HG02852 (cell line): ENCODE results near the gene ARMH1.
"Not testable (repeated sequence)": the region's sequence is repeated elsewhere in the genome, so short reads cannot be mapped to it uniquely, and the experiment has no call there.

Experiments used
- ATAC-seq: cut with Tn5 transposase; IDR thresholded peaks from one replicate; pipeline ENCODE4 v1.9.1; 2021; ENCODE audit warnings: mild to moderate bottlenecking, moderate library complexity; ENCODE audit not compliant: unreplicated experiment

The ARMH1 gene

GRCh38 chr1:44664730-44665370, 9.7 kb upstream of the ARMH1 start:
- peak; percentile 68 for ATAC-seq

- ATAC-seq: not testable (repeated sequence)
Observed at GRCh38 chr1:44666719-44667118, 7.8 kb upstream of the ARMH1 start.

DNA sequence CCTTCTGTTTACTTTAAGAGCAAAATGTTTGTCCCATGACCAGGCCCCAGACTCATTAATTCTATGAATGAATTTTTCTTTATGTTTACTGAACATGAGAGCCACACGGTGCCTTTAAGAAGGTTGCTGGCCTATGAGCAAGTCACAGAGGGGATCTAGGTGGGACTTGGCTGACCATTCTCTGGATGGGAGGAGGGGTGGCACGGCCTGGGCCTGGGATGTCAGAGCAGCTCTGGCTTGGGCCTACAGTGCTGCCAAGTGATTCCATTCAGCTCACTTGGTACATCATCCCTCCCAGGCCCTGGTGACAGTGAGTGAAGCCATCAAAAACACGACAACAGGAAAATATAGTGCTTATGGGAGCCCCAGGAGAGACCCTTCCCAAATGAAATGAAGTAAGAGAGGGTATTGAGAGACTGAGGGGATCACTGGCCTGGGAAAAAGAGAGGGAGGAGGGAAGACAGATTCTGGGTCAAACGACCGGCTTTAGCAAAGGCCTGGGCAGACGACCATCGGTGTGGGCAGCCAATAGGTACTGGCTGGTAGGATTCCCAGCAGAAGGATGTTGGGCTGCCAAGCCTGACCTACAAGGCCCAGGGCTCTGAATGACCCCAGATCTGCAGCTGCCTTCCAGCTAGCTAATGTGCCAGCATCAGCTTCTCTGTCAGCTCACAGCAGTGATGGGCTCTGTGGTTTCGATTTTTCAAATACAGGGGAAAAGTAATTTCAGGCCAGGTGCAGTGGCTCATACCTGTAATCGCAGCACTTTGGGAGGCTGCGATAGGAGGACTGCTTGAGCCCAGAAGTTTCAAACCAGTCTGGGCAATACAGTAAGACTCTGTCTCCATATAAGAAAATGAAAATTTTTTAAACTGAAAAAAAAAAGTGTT, 3.5 kb upstream of the ARMH1 start:
- no peak for ATAC-seq

- ATAC-seq: peak; percentile 18
Observed at GRCh38 chr1:44672254-44672955, 2.1 kb upstream of the ARMH1 start.

DNA sequence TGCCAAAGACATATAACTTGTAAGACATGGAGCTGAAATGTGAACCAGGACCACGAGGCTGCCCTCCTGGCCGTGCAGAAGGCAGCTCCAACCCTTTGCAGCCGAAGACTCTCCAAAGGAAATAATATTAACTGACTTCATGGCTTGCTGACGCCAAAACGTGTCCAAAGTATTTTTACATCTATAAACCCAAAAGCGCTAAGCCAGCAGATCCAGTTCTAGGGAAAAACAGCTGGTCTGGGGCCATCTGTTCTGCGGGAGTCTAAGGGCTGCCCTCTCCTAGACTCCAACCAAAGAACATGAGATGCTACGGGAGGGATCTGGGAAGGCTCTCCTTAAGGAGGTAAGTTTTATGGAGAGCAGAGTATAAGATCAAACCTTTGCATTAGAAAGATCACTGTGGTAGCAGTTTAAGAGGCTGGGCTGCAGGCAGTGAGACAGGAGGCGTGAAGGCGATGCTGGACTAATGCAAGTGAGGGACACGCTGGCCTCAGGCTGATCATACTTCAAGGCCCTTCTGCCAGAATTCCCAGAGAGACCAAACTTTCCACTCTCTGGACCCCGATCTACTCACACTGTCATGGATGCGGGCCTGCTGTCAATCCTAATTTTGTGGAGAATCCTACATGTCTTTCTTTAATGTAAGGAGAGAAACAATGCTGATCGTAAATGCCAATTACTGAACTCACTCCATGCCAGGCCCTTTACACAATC, 1.4 kb upstream of the ARMH1 start:
- ATAC-seq: no peak

DNA sequence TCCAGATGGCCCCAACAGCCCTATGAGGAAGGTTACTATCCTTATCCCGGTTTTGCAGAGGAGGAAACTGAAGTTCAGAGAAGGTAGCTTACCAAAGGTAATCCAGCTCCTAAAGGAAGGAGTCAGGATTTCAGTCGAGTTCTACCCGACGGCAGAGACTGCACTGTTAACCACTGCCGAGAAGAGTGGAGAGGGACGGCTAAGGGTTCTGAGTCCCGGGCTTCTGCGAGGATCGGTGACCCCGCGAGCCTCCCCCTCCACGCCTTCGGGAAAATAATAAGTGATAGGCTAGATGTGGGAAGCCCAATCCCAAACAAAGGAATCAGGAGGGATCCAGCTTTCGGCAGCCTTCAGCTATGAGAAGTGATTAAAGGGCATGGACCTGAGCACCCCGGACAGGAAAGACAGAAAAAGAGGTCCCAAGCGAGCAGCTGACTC, 820 bp upstream of the ARMH1 start:
- ATAC-seq: peak; percentile 2

- ATAC-seq: no peak
Observed at GRCh38 chr1:44675186-44675585, 672 bp downstream of the ARMH1 start.

DNA sequence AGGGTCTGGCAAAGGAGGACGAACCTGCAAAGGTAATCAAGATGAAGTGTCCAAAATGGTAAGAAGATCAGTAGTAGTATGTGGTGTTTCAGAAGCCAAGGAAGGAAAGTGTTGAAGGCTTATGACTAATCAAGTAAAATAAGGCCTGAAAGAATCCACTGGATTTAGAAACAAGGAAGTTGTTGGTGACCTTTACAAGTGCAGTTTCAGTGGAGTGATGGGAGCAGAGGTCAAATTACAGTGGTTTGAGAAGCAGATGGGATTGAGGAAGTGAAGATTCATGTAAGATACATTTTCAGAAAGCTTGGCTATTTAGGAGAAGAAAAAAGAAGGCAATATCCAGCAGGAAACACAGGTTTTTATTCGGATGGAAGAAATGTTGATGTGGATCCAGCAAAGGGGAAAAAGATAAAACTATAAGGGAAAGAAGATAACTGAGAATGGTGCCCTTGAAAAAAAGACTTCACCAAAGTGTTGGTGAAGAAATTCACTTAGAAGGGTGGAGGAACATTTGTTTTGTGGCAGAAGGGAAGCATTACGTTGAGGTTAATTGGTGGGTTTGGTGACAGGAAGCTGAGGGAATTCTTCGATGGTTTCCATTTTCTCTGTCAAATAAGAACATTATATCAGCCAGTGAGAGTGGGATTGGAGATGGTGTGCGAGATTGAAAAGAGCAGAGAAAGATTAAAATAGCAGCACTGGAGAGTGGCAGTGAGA, 2.1 kb downstream of the ARMH1 start:
- ATAC-seq: no peak

DNA sequence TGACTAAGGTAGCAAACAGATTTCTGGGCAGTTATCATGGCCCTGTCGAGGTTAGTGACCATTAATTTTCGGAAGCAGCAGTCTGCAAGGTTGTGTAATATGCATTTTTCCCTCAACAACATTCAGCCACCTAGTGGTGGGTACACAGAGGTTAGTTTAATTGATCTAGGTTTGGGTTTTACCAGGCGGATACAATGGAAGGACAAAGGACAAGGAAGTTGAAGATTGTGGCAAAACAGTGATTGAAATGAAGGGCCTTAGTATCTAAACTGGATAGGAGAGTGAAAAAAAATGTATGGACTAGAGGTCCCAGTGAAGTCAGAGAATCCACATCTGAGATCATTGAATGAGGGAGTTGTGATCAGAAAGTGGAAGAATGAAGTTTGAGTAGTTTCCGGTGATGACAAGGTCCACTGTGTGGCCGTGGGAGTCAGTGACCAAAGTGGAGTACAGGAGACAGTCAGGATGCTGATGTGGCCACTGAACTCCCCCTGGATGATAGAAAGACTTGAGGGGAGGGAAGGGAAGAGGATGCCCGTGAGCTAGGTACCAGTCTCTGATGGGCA, 2.8 kb downstream of the ARMH1 start:
- no peak for ATAC-seq

- no peak for ATAC-seq
Observed at GRCh38 chr1:44678120-44678519, 3.6 kb downstream of the ARMH1 start.

DNA sequence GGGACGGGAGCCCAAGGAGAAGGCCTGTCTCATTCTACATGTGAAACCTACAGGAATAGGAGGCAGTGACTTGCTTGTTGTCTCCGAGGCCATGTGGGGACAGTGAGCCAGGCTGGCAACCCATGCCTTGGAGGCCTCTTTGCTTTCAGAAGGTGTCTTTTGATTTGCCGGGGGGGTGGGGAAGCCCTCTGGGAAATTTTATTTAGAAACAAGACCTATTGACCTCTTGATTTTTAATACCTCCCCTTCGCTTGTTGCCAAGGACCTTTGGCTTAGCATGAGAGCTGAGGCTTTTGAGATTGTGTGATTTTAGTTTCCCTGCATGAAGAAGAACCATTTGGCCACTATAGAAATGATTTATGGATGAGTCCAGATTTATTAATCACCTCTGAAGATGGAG, 4.1 kb downstream of the ARMH1 start:
- no peak for ATAC-seq

DNA sequence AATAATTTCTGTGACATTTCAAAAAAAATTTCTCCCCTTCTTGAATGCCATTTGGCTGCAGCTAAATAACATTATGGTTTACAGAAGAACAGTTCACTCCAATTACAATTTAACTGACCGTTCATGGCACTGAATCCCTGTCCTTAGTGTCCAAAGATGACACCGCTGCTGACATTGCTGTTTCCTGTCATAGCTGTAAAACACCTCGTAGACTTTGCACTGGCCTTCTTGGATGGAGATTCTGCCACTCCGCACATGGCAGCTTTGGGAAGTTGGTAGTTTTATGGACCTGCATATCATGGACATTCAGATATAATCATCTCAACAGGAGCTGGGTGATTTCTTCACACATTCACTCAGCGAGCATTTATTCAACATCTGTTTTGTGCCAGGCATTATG, 5.0 kb downstream of the ARMH1 start:
- ATAC-seq: no peak

GRCh38 chr1:44681905-44682882, 7.7 kb downstream of the ARMH1 start:
- ATAC-seq: no peak

DNA sequence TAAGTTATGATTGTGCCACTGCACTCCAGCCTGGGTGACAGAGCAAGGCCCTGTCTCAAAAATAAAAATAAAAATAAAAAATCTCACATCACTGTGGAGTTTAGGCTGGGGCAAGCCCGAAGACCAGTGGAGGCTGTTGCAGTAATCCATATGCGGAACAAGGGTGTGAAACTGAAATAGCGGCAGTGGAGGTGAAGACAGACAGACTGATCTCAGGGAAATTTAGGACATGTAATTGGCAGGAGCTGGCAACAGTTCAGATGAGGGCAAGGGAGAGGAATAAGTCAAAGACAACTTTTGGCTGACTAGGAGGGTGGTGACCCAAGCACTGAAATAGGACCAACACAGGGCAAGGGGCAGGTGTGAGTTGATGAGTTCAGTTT, 8.4 kb downstream of the ARMH1 start:
- no peak for ATAC-seq

- peak; percentile 90 for ATAC-seq
Observed at GRCh38 chr1:44684525-44684924, 10.0 kb downstream of the ARMH1 start.

DNA sequence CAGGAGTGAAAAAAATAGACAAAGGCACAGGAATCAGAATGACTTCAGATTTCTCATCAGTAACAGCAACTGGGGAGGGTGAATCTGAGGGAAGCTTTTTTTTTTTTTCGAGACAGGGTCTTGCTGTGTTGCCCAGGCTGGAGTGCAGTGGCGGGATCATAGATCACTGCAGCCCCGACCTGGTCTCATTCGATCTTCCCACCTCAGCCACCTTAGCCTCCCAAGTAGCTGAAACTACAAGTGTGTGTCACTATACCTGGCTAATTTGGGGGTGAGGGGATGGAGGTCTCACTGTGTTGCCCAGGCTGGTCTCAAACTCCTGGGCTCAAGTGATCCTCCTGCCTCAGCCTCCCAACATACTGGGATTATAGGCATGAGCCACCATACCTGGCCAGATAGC, 10.7 kb downstream of the ARMH1 start:
- no peak for ATAC-seq

DNA sequence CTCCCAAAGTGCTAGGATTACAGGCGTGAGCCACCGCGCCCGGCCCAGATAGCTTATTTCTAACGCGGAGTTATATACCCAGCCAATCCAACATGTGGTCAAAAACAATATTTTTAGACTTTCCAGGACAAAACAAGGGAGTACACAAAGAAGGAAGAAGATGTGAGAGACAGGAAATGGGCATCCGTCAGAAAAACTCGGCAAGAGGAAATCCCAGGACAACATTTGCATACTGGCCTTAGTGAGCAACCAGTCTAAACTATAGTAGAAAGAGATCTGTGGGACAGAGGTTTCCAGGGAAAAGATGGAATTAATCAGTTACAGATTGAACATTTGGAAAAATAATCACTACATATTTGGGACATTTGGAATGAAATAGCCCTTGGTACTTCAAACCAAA, 11.4 kb downstream of the ARMH1 start:
- no peak for ATAC-seq

DNA sequence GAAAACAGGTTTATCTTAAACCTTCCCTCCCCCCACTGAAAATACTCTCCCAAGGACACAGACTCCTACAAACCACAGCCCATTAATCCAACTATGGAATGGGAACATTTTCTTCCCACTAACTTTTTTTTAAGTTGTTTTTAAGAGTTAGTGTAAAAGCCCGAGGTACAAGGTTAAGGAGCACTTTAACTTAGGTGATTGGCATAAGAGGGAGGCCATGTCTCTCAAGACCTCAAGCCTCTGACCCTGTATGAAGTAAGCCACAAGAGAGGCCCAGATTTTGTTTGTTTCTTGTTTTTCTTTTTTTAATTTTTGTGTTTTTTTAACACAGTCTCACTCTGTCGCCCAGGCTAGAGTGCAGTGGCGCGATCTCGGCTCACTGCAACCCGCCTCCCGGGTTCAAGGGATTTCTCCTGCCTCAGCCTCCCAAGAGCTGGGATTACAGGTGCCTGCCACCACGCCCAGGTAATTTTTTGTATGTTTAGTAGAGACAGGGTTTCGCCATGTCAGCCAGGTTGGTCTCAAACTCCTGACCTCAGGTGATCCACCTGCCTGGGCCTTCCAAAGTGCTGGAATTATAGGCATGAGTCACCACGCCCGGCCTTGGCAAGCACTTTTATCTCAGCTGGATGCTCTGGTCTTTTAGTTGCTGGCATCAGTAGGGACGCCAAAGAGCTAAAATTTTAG, 14.4 kb downstream of the ARMH1 start:
- ATAC-seq: no peak

DNA sequence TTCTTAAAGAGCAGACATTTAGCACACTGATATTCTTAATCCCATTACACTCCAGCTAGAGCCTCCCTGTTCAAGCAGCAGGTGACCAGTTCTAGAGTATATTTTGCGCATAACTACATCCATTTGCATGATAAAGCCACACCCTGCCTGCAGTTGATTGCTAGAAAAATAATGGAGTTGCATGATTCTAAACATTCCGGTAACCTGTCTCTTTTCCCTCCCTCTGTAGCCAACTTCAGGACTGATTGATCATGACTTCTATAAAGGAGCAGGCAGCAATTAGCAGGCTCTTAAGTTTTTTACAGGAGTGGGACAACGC, 14.9 kb downstream of the ARMH1 start:
- ATAC-seq: no peak
